Peyer's patch (tissue), 4 donors: ENCODE data around the gene MGLL.

Experiments
- CTCF ChIP-seq, 6 experiments: fragments of 450-650 bp in 4 of 6; fragments of 200-600 bp in 2 of 6; sonication (generic) in 1 of 6; IDR thresholded peaks; one replicate each; pipeline ENCODE4 v1.5.1; 2017 to 2019; ENCODE audit warnings: antibody characterized with exemption in 6 of 6, mild to moderate bottlenecking in 3 of 6, moderate library complexity in 1 of 6
- POLR2A ChIP-seq, 2 donors: fragments of 450-650 bp; IDR thresholded peaks; one replicate each; pipeline ENCODE4 v1.5.1; 2017; ENCODE audit warnings: antibody characterized with exemption in 2 of 2, mild to moderate bottlenecking in 2 of 2, moderate library complexity in 2 of 2

- TF ChIP-seq CTCF (IDR thresholded peaks at IDR 0.05): no peak
- no peak for TF ChIP-seq POLR2A (IDR thresholded peaks at IDR 0.05)
These were observed 7.2 kb upstream of the MGLL start for GRCh38 chr3:127829537-127829936.
